Kidney epithelial cell (primary cell): ENCODE results near the gene ZNF223. TPM values are rescaled to one million over a fixed set of nuclear protein-coding genes. Genes with fewer than 3 reads are reported as not detected.

Source experiments
- DNase-seq: peaks from one replicate; pipeline ENCODE4 v3.0.0-alpha.2; 2010; ENCODE audit warnings: low read depth
- H3K27me3 ChIP-seq: 2 replicates; pipeline ENCODE4 v1.6.0; 2011; ENCODE audit warnings: low read length; ENCODE audit not compliant: control insufficient read depth, insufficient read depth
- H3K36me3 ChIP-seq: 2 replicates; pipeline ENCODE4 v1.5.1; 2011; ENCODE audit warnings: low read length; ENCODE audit not compliant: control insufficient read depth, insufficient read depth
- H3K4me3 ChIP-seq: 2 replicates; pipeline ENCODE4 v1.5.1; 2011; ENCODE audit warnings: low read depth, mild to moderate bottlenecking, control low read depth, low read length
- total RNA-seq: library from RNA; depleted of rRNA; stranded (reverse); fragments of >200 nt; gene quantifications from 2 replicates; pipeline ENCODE4 v1.2.3, GENCODE V29; 2015
- TF ChIP-seq, protein P1 (sequence below): IDR thresholded peaks from 2 replicates; pipeline ENCODE4 v1.5.1; 2011; ENCODE audit warnings: mild to moderate bottlenecking, moderate library complexity, low read length, control low read depth, inconsistent platforms; ENCODE audit not compliant: insufficient read depth, poor library complexity, severe bottlenecking

The ZNF223 gene
- total RNA-seq, 1 donor from 2014 or later = 4.9 TPM

DNA sequence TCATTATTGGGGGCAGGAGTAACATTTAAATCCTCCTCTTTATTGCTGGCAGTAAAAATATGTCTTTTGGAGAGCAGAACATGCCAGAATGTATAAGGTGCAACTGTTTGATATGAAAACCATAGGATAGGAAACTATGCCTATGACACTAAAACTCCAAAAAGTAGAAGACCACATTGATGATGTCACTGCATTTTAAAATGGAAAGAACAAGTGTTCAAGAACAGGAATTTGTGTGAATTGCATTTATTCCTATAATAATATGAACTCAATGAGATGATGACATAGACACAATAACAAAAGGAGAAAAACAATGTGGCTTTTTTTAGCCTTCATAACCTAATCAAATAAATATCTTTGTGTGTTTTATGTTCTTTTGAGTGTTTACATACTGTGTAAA lies 57.6 kb downstream of the ZNF223 start:
- no peak for DNase-seq
- H3K4me3 ChIP-seq = no peak overlapping the region
- H3K36me3 ChIP-seq = no peaks in the 10 kb centered on the region
- TF ChIP-seq, protein P1, sequence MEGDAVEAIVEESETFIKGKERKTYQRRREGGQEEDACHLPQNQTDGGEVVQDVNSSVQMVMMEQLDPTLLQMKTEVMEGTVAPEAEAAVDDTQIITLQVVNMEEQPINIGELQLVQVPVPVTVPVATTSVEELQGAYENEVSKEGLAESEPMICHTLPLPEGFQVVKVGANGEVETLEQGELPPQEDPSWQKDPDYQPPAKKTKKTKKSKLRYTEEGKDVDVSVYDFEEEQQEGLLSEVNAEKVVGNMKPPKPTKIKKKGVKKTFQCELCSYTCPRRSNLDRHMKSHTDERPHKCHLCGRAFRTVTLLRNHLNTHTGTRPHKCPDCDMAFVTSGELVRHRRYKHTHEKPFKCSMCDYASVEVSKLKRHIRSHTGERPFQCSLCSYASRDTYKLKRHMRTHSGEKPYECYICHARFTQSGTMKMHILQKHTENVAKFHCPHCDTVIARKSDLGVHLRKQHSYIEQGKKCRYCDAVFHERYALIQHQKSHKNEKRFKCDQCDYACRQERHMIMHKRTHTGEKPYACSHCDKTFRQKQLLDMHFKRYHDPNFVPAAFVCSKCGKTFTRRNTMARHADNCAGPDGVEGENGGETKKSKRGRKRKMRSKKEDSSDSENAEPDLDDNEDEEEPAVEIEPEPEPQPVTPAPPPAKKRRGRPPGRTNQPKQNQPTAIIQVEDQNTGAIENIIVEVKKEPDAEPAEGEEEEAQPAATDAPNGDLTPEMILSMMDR = no peak
- H3K27me3 ChIP-seq = no peaks in the 10 kb centered on the region

DNA sequence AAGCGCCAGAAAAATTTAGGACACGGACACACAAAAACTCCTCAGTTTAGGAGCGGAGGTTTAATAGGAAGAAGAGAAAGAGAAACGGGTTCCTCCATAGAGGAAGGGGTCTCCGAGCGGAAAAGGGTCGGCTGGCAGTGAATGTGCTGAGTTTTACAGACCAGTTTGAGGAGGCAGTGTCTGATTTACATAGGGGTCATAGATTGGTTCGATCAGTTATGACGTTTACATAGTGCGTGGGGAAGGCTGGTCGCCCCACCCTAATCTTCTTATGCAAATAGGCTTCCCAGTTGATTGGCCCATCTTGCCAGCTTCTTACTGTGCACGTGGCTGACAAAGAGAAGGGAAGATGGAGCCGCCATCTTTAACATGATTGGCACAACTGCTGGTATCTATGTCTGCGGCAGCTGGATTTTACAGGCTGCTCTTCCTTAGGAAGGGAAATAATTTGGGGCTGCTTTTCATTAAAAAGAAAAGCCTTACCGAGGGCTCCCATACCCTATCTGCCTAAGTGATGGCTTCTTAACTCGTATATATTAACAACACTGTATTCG lies 60.2 kb downstream of the ZNF223 start:
- H3K27me3 ChIP-seq = no peaks in the 10 kb centered on the region
- peak; percentile 38 for DNase-seq
- no peaks in the 10 kb centered on the region for H3K36me3 ChIP-seq
- H3K4me3 ChIP-seq = peak overlapping the region; percentile 55
- TF ChIP-seq, protein P1 = no peak

DNA sequence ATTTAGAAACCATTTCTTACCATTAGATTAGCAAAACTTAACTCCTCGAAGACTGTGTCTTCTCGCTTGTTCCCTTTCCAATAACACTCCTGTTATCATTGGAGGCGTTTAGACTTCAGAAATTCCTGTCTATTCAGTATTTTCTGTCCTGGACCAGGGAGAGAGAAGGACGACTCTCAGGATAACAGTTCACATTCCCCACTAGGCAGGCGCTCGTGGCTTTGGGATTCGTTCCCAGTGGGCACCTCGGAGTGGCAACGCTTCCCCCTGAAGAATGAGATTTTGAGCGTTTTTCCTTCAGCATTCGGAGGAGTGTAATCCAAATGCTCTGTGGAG lies 60.9 kb downstream of the ZNF223 start:
- Histone ChIP-seq H3K27me3 (no peaks in the 10 kb centered on the region), H3K4me3 (peak overlapping the region; percentile 55), H3K36me3 (no peaks in the 10 kb centered on the region)
- TF ChIP-seq, protein P1 = no peak
- DNase-seq = no peak

- TF ChIP-seq, protein P1 = no peak
Observed at GRCh38 chr19:44113138-44113783, 61.4 kb downstream of the ZNF223 start, which contains the start of gene ZNF225. ZNF225 (plus strand) TSS chr19:44113399; CDS start chr19:44115828, 2,429 bp downstream.

DNA sequence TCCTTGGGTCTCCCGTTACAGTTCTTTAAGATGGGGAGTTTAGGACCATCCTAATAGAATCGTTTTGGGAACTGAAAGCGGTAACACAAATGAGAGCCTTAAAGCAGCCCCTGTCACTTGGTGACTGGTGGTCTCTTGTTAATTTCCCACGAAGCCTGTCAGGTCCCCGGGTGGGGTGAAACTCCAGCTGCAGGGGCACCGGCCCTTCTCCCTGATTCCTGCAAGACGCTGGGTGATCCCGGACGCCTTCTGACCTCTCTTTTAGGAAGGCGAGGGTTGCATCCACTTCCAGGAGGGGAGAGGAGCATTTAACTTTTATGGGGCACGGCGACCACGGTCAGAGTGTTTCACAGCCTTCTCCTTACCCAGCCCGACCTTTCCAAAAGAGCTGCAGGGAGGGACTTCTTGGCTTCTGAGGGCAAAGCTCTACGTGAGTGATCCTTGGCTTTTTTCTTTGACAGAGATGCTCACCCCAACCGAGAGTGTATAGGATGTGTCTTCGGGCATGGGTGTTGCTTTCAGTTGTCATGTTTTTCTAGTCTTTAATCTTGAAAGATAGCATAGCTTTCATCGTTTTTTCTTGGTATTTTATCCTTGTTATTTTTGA lies 62.1 kb downstream of the ZNF223 start:
- Histone ChIP-seq H3K27me3 (no peaks in the 10 kb centered on the region), H3K4me3 (peak overlapping the region; percentile 57), H3K36me3 (no peaks in the 10 kb centered on the region)
- DNase-seq = no peak
- TF ChIP-seq, protein P1 = no peak

More at GRCh38 chr19:44113138-44113783, 61.4 kb downstream of the ZNF223 start, which contains the start of gene ZNF225:
- peak within 1 kb of the TSS; percentile 57 for H3K4me3 ChIP-seq
- no peaks in the 10 kb centered on the region for H3K27me3 ChIP-seq
- peak; percentile 98 for DNase-seq
- no peaks in the 10 kb centered on the region for H3K36me3 ChIP-seq

Other genes with a start within 250 kb of the ZNF223 start
- 0.41 and 0.63 TPM in 2 replicates for gene LYPD5, start 249.6 kb upstream of the ZNF223 start, total RNA-seq
- 3.8 and 4.0 TPM in 2 replicates for gene ZNF283, start 224.7 kb upstream of the ZNF223 start, total RNA-seq
- 1.0 and 2.7 TPM in 2 replicates for gene ZNF404, start 168.1 kb upstream of the ZNF223 start, total RNA-seq
- gene ZNF45, start 116.8 kb upstream of the ZNF223 start, total RNA-seq = 10.8 and 12.3 TPM in 2 replicates
- 3.6 and 6.1 TPM in 2 replicates for gene ZNF221, start 100.8 kb upstream of the ZNF223 start, total RNA-seq
- 4.2 and 5.8 TPM in 2 replicates for gene ZNF155, start 67.8 kb upstream of the ZNF223 start, total RNA-seq
- 2.7 and 2.9 TPM in 2 replicates for gene ZNF230, start 49.1 kb upstream of the ZNF223 start, total RNA-seq
- gene ZNF222, start 26.7 kb upstream of the ZNF223 start, total RNA-seq = 2.3 and 3.3 TPM in 2 replicates
- gene ZNF284, start 20.1 kb downstream of the ZNF223 start, total RNA-seq = 1.1 and 1.5 TPM in 2 replicates
- 7.3 and 8.2 TPM in 2 replicates for gene ZNF224, start 42.3 kb downstream of the ZNF223 start, total RNA-seq
- 1.9 and 2.2 TPM in 2 replicates for gene ZNF225, start 61.4 kb downstream of the ZNF223 start, total RNA-seq
- gene ZNF234, start 89.5 kb downstream of the ZNF223 start, total RNA-seq = 4.7 and 5.7 TPM in 2 replicates
- gene ZNF226, start 113.1 kb downstream of the ZNF223 start, total RNA-seq = 11.2 and 26.8 TPM in 2 replicates
- gene ZNF227, start 160.5 kb downstream of the ZNF223 start, total RNA-seq = 5.7 and 10.1 TPM in 2 replicates
- gene ZNF233, start 207.8 kb downstream of the ZNF223 start, total RNA-seq = 0.14 and 0.38 TPM in 2 replicates